Medulla oblongata (tissue), 1 donor: Measurements from ENCODE around the gene CHCHD4.
A peak's percentile ranks its signal among the peaks of the same experiment; 100 is the strongest.

Experiments used
- DNase-seq: peaks from one replicate; pipeline ENCODE4 v3.0.0-alpha.2; 2015; ENCODE audit errors: extremely low spot score

CHCHD4 gene

DNA sequence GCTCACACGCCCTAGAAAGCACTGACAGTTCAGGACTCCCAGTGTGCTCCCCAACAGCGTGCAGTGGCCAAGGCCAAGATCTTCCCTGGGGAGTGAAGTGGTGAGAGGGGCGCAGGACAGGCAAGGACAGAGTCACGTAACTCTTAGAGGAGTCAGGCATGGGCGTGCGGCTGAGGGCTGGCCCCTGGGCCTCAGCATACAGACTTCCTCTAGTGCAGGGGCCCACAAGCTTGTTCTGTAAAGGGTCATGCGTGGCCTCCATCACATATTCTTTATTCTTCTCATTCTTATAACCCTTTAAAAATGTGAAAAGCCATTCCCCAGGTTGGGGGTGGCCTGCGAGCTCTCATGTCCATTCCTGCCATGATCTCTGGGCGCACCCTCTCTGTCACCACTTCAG is 25.4 kb upstream of the CHCHD4 start:
- DNase-seq, result no peak

DNA sequence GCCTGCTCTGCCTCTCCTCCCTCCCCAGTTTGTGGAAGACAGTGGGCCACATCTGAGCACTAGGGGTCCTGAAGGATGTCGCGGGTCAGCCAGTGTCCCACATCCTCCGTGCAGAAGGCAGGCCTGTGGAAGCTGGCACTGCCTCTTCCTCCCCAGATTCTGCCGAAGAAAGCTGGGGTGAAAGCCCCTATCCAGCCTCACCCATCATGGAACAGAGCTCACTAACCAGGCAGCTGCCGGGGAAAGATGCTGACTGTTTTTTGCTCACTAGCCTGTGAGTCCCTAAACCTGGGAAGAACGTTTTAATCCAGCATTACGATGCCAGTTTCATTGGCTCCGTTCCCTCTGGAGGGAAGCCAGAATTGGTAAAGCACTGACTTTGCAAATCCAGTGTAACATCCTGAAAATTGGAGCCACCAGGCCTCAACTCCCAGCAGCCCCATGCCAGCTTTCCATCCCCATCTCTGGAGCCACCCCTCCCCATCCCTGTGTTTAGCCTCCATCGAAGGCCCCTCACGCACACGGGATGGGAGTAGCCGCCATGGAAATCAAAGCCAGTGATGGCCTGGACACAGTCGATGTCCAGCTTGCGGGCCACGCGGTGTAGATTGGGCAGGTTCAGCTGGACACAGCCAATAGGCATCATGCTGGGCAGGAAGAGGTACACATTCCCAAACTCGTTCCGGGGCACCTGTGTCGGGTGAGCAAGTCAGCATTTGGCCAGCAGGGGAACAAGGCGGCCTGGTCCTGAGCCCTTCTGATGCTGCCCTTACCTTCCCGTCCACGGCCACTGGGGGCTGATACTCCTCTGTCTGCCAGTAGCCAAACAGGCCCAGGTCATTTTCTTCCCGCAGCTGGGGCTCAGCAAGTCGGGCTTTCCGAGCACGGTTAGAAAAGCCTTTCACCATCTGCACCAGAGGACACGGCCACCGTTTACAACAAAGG is 23.6 kb upstream of the CHCHD4 start:
- no peak for DNase-seq

DNA sequence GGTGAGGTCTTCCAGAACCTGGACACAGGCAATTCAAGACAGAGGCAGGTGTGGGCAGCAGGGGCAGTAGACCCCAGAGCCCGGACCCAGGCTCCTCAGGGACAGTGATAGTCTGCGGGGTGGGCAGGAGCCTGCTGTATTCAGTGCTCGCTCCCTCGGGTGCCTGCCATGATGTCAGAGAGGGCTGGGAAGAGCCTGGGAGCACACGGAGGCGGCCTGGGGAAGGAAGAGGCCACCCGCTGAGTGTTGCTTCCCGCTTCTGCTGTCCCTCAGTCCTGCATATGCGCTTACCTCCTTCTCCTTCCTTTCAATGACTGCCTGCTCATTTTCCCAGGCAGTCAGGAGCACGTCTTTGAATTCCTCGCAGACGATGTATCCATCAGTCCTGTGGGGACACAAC is 22.9 kb upstream of the CHCHD4 start:
- DNase-seq, result no peak

DNA sequence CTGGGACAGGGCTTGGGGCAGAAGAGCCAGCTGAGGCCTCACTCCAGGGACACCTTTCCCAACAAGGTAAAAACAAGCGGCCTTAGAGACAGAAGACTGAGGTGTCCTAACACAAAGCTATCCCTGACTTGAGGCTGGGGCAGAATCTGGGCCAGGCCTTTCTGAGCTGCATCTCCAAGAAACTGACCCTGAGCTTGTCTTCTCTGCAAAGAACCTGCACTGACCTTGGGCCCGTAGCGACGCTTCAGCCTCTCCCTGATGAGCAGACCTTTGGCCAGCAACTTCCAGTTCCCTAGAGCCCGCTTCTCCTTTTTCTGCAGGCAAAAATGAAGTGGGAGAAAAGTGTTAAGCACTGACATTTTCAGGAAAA is 22.4 kb upstream of the CHCHD4 start:
- DNase-seq, result no peak

DNA sequence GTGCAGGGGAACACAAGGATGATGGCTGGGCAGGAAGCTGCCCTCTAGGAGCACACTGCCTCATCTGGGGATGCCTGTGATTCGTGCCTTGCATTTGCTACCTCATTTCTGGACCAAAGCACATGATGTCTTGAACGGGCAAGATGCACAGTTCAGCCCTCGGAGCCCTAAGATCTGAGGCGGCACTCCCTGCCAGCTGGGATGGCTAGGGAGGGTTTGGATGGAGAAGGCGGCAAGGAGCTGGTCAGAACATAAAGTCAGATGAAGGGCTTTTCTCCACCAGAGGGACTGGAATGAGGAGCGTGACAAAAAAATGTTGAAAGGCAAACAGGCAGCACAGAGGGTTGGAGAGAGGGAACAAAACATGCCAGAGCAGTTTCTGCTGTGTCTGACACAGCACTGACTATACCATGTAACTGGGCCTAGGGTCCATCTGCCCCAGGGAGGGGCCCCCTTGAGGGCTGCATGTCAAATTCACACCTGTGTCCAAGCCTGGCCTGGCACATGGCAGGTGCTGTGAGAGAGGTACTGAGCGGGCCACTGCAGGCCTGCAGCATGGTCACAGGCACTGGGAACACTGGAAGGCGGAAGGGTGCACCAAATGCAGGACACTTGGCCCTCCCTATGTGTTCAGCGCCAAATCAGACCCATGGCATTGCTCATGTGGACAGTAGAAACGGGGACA is 21.9 kb upstream of the CHCHD4 start:
- no peak for DNase-seq

DNA sequence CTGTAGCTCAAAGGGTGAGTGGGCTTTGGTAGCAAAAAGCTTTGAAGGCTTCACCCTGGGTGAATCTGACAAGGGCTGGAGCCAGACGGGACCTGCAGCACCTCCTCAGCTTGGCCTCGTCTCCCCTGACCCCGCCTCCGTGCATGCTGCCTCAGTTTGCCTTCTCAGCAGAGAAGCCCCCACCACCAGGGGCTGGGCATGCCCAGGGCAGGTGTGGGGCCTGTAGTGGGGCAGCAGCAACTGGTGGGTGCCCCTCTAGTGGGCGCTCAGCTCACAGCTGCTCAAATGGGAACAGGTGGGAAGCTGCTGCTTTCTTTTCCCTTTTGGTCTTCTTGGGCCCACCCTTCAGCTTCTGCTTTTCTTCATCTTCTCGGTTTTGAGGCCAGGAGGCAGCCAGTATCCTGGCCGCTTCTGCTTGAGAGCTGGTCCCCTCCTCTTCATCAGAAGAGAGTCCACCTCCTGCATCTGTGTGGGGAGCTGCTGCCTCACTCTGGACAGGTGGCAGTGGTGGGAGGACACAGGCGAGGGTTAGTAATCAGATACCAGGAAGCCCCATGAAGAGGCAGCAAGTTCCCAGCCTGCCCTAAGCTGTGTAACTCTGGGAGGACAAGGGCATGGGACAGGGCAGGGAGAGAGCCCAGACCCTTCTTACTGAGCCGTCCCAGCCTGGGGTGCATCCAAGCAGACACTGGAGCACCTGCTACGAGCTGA is 21.2 kb upstream of the CHCHD4 start:
- no peak for DNase-seq

DNA sequence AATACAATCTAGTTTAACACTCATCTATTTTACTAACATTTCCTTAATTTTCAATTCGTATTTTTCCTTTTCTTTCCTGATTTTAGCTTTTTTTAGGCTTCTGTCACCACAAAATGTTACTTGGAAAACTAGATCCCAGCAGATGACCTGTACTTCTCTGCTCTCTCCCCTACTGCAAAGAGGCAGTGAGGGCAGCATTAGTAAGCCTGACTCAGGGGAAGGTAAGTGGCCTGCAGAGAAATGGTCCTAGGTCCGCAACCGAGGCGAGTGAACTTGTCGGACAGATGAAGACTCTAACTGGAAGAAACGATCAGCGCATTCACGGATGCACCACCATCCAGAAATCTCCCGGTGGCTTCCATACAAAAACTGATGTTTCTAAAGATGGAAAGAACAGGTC is 20.6 kb upstream of the CHCHD4 start:
- no peak for DNase-seq

DNA sequence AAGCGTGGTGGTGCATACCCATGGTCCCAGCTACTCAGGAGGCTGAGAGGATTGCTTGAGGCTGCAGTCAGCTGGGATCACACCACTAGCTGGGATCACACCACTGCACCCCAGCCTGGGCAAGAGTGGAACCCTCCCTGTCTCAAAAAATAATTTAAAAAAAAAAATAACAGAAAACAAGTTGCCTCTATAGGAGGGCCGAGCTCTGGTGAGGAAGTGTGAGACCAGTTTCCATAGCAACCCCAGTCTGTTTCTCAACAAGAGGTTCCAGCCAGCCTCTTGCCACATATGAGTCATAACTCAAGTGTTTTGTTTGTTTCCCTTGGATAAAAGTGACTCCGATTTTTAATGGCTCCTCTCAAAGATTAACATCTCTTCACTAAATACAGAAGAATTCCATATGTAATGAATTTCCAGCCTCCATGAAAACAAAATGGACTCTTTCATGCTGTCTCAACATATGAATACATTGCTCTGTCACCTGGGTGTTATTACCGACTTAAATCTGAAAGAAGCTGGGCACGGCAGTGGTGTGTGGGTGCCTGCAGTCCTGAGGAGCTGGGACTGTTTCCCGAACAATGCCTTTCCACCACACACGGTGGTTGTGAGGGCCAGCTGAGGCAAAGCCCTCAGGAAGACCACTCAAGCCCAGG is 19.9 kb upstream of the CHCHD4 start:
- DNase-seq, result peak; percentile 85

DNA sequence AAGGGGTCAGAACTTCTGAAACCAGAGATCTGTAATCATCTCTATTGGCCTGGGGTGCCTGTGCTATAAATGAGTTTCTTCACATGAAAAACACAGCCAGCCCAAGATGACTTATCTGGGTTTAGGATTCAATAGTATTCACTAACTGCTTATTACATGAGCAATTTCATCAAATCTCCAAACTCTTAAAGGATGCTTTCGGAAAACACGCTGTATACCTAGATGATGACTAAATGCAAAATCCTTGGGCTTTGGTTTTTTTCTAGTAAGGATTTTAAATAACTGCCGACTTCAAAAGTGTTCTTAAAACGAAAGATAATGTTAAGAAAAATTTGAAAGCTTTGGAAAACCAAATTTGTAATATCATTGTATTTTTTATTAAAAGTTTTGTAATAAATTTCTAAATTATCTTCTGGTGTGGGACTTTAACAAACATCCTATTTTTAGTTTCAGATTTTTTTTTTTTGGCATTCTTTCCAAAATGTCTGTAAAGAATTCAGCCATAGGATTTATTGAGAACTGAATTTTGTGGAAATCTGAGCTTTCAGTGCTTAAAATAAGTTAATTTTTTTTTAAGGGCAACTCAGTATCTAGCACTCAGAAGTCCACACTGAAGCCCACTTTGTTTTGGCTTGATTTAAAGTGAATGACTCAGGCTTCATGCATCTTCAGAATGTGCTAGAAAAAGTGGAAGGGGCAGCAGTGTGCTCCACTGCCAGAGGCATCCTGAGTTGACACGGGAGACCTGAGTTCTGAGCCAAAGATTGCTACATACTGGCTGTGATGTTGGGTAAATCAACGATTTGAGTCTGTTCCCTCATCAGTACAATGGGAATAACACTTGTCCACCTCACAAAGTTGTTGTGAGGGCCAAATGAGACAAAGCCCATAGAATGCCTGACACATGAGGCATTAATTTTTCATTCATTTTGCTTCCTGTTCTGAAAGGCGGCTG is 18.9 kb upstream of the CHCHD4 start:
- DNase-seq, result peak; percentile 32

DNA sequence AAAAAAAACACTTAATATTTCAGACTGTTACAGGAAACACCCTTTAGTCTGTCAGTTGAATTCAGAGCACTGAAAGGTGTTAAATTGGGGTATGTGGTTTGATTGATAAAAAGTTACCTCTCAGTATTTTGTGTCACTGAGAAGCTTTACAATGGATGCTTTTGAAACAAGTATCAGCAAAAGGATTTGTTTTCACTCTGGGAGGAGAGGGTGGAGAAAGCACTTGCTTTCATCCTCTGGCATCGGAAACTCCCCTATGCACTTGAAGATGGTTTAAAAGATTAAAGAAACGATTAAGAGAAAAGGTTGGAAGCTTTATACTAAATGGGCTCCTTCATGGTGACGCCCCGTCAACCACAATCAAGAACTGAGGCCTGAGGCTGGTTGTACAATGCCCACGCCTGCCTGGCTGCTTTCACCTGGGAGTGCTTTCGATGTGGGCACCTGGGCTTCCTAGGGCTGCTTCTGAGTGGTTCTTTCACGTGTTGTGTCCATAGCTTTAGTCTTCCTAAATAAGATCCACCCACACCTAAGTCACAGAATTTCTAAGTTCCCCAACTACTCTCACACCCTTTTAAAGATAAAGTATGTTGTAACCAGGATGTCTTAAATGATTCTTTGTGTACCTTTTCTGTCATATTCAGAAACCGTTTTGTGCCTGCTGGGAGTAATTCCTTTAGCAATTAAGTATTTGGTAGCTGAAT is 18.0 kb upstream of the CHCHD4 start:
- DNase-seq, result no peak

DNA sequence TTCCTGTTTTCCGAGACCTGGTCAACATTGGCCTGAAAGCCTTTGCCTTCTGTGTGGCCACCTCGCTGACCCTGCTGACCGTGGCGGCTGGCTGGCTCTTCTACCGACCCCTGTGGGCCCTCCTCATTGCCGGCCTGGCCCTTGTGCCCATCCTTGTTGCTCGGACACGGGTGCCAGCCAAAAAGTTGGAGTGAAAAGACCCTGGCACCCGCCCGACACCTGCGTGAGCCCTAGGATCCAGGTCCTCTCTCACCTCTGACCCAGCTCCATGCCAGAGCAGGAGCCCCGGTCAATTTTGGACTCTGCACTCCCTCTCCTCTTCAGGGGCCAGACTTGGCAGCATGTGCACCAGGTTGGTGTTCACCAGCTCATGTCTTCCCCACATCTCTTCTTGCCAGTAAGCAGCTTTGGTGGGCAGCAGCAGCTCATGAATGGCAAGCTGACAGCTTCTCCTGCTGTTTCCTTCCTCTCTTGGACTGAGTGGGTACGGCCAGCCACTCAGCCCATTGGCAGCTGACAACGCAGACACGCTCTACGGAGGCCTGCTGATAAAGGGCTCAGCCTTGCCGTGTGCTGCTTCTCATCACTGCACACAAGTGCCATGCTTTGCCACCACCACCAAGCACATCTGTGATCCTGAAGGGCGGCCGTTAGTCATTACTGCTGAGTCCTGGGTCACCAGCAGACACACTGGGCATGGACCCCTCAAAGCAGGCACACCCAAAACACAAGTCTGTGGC is 17.1 kb upstream of the CHCHD4 start:
- no peak for DNase-seq

DNA sequence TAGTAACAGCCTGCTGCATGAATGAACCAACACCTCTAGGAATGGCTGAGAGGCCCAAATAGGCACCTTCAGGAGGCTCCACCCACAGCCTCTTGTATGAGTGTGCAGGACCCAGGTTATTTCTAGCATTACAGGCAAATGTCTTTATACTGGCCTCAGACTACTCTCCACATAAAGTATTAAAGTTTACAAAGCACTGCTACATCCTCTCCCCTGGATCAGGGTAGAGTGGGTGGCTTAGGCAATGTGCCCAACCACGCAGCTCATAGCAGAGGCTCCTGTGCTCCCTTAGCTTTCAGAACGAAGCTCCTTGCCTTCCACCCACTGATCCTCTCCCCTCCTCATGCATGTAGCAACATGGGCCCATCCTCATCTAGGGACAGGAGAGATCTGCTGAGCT is 16.5 kb upstream of the CHCHD4 start:
- DNase-seq, result no peak

DNA sequence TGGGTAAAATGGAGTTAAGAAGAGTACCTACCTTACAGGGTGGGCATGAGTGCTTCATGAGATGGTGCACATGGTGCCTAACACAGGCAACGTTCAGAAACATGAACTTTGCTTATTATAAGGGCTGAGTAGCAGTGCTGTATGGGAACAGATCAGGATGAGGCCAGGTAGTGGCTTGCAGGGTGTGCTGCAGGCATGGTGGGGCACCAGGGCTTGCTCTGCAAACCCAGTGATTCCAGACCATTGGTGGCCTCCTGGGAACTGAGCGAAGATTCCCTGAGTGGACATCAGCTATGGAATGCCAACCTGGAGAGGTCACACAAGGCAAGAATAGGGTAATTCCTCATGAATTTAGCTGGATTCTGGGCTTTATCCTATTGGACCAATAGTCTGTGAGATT is 16.0 kb upstream of the CHCHD4 start:
- DNase-seq, result no peak

DNA sequence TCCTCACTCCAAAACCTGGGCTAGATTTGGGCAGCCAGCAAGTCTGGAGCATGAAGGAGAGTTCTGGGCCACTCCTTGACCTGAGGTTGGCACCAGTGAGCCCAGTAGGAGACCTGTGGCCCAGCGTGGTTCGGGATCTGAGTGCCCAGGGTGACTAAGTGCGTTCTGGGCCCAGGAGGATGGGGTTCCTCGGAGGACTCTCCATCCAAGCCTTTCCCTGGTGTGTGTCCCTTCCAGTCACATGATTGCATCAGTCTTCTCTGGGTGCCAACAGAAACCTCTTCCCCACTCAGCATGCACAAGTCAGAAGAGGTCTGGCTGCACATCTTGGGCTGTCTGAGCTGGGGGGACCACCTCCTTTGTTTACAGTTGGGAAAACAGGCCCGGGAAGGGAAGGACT is 15.1 kb upstream of the CHCHD4 start:
- DNase-seq, result no peak

DNA sequence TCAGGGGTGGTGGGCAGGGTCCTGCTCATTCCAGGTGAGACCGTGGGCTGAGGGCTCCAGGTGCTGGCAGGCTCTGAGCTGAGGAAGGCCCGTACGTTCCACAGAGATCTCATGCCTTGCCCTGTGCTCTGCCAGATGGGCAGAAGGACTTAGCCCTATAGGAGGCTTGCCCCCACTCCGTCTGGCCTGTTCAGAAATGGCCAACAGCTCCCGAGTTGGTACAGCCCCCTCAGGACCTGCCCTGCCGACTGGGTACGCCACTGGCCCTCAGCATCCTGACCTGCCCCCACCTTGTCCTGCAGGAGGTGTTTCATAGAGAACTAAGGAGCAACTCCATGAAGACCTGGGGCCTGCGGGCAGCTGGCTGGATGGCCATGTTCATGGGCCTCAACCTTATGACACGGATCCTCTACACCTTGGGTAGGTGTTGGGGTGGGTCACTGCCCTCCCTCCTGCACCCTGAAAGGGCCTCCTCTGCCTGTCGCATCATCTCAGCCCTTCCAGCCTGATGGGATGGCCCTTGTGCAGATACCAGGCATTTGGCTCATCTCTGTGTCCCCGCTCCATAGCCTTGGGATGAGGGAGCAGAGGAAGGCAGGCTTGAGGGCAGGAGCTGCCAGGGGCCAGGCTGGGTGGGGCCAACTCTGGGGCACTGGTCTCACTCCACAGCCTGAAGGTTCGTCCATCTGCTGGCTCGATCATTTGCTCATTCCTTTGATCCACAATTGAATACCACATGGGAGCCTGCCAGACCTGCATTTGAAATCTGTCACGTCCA is 14.4 kb upstream of the CHCHD4 start:
- DNase-seq, result no peak

DNA sequence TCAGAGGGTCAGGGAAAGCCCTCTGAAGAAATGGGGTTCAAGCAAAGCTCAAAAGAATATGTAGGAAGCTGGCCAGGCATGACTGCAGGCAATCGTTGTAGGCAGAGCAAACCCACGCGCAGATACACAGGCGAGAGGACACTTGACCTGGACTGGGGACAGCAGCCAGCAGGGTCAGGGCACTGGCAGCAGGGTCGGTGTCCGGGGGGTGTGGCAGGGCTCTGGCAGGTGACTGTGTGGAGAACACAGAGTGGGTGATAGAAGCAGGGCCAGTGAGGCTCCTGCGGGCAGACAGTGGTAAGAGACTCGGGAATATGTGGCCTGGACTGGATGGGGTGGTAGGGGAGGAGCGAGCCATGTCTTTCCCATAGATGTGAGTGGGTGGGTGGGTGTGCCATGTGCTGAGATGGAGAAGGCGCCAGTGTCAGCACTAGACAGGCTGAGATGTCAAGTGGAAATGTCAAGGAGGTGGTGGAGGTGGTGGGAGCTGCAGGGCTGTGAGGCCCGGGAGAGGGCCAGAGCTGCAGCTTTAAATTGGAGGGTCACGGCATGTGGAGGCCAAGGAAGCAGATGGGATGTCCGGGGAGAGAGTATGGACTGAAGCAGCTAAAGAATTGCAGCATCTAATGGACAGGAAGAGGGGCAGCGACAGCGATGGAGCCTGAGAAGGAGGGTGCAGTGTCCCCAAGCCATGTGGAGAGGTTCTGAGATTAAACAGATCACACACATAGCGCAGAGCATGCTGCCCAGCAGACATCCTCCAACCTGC is 13.6 kb upstream of the CHCHD4 start:
- DNase-seq, result no peak

DNA sequence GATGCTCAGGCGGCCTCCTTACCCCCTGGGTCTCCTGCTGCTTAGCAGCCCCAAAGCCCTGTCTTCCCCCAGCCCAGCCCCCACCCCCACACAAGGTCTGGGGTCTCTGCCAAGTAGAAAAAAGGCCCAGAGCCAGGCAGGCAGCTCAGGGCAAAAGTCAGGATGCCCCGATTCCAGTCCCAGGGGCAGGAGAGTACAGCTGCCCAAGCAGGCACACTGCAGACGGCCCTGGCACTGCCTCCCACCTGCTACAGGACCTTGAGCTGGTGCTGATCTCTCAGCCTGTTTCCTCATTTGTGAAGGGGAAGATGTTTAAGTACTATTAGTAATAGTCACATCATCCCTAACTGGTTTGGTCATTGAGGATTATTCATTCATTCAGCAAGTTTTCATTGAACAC is 12.8 kb upstream of the CHCHD4 start:
- DNase-seq, result peak; percentile 42

DNA sequence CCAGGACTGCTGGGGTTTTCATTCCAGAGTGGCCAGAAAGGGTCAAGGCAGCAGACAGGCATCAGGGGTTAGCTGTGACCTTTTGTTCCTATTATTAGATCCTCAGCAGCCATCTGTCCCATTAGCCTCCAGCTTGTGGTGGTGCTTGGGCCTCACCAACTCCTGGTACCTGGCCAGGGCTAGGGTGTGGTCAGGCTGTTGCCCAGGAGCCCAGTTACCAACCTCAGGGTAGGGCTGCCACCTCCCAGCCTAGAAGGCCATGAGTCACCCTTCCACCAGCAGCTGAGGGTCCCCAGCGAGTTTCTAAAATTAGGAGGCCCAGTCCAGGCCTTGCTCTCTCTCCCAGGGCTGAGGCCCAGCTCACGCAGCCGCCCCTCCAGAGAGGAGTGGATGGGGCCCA is 12.3 kb upstream of the CHCHD4 start:
- DNase-seq, result no peak
